Duodenal mucosa (tissue), 2 donors: ENCODE data around the gene SNAI1.

Experiments
- H3K27ac ChIP-seq: one replicate; pipeline ENCODE4 v1.7.0; 2013; ENCODE audit warnings: low read depth, low read length
- H3K27me3 ChIP-seq, 2 donors: one replicate each; pipeline ENCODE4 v1.7.0; 2013; ENCODE audit warnings: low read length in 2 of 2, control low read depth in 1 of 2; ENCODE audit not compliant: insufficient read depth in 2 of 2, control insufficient read depth in 1 of 2
- H3K36me3 ChIP-seq, 2 donors: one replicate each; pipeline ENCODE4 v1.7.0; 2013; ENCODE audit warnings: low read length in 2 of 2, control low read depth in 1 of 2; ENCODE audit not compliant: insufficient read depth in 2 of 2, control insufficient read depth in 1 of 2
- H3K4me1 ChIP-seq, 2 donors: one replicate each; pipeline ENCODE4 v1.7.0; 2013; ENCODE audit warnings: low read length in 2 of 2, control low read depth in 1 of 2; ENCODE audit not compliant: insufficient read depth in 2 of 2, control insufficient read depth in 1 of 2
- H3K4me3 ChIP-seq, 2 donors: one replicate each; pipeline ENCODE4 v1.7.0; 2013; ENCODE audit warnings: low read length in 2 of 2, low read depth in 1 of 2
- H3K9ac ChIP-seq, 2 donors: one replicate each; pipeline ENCODE4 v1.7.0; 2013; ENCODE audit warnings: low read length in 2 of 2, low read depth in 1 of 2
- H3K9me3 ChIP-seq, 2 donors: one replicate each; pipeline ENCODE4 v1.7.0; 2013; ENCODE audit warnings: low read length in 2 of 2, control low read depth in 1 of 2; ENCODE audit not compliant: control insufficient read depth in 1 of 2

SNAI1 gene

DNA sequence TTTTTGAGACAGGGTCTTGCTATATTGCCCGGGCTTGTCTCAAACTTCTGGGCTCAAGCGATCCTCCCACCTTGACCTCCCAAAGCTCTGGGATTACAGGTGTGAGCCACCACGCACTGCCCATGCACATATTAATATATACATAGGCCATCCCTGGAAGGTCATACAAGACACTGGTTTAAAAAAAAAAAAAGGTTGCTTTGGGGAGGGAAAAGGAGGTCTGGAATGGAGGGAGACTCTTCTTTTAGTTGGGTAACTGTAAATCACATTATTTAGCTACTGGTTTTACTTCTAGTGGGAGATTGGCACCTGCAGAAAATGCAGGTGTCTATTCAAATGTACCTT is 4.1 kb upstream of the SNAI1 start:
- peak overlapping the region in 1 of 2 donors; percentile 18 for H3K9ac ChIP-seq
- H3K4me3 ChIP-seq: no peak overlapping the region
- peaks cover 0 to 17% of the 10 kb centered on the region in 2 donors for H3K27me3 ChIP-seq

DNA sequence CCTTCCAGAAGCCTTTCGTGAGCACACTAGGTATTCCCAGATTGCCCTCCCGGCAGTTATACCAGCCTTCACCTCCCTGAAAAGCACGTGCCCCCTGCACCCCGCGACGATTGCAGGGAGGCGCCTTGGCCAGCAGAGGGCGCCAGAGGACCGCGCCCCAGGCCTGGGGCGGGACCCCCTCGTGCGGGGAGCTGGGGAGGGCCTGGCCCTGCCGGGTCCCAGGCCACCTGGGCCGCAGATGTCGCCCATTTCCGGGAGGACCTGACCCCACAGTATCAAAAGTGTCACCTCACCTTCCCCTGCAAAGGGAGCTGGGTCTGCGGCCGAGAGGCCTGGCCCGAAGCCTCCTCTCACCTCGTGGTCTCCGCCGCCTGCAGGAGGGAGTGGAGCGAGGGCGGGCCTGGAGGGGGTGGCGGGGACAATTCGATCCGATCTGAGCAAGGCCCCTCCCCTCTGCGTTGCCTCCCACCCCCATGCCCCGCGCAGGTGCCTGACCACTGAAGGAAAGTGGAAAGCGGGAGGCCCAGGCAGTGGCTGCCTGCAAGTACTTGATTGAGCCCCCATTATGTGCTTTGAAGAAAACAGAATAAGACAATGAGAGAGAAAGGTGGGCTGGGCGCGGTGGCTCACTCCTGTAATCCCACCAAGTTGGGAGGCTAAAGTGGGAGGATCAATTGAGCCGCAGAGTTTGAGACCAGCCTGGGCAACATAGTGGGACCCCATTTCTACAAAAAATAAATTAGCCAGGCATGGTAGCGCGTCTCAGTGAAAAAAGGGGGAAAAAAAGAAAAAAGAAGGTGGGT is 3.5 kb upstream of the SNAI1 start:
- Histone ChIP-seq H3K27me3 (peaks cover 0 to 17% of the 10 kb centered on the region in 2 donors), H3K4me1 (peaks cover 22 to 36% of the 10 kb centered on the region in 2 donors), H3K27ac (no peak overlapping the region), H3K36me3 (no peaks in the 10 kb centered on the region), H3K9me3 (no peaks in the 10 kb centered on the region), H3K9ac (peak overlapping the region in 1 of 2 donors; percentile 18), H3K4me3 (no peak overlapping the region)

More for the DNA sequence above, 4.1 kb upstream of the SNAI1 start:
- H3K36me3 ChIP-seq: no peaks in the 10 kb centered on the region
- H3K4me1 ChIP-seq: peaks cover 22 to 36% of the 10 kb centered on the region in 2 donors
- no peaks in the 10 kb centered on the region for H3K9me3 ChIP-seq
- H3K27ac ChIP-seq: no peak overlapping the region

DNA sequence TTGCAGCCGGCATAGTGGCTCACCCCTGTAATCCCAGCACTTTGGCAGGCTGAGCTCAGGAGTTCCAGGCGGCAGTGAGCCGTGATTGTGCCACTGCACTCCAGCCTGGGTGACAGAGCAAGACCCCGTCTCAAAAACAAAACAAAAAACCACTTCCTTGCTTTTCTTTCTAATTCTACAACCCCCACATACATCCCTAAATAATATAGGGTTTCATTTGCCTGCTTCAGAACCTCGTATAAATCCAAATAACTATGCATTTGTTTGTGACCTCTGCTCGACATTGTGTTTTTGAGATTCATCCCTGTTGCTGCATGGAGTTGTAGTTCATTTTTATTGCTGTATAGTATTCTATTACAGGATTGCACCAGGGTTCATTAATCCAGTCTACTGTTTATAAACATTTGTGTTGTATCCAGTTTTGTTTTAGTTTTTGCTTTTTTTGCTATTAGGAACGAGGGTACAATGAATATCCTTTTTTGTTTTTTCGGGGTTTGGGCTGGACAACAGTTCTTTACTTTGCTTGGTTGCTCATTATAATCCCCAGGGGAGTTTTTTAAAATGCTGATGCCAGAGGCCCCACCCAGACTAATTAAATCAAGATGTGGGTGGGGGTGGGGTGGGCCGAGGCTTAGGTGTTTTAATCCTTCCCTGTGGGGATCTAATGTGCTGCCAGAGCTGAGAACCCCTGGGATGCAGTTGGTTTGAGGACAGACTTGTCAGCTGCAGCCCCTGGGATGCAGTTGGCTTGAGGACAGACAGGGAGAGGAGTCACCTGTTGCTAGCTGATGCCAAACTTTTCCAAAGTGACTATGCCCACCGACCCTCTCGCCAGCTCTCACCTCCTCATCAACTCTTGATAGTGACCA is 2.4 kb upstream of the SNAI1 start:
- H3K36me3 ChIP-seq: no peaks in the 10 kb centered on the region
- H3K4me1 ChIP-seq: peaks cover 22 to 37% of the 10 kb centered on the region in 2 donors
- no peak overlapping the region for H3K4me3 ChIP-seq
- no peak overlapping the region for H3K9ac ChIP-seq
- no peaks in the 10 kb centered on the region for H3K9me3 ChIP-seq
- H3K27me3 ChIP-seq: peaks cover 0 to 17% of the 10 kb centered on the region in 2 donors
- H3K27ac ChIP-seq: no peak overlapping the region

DNA sequence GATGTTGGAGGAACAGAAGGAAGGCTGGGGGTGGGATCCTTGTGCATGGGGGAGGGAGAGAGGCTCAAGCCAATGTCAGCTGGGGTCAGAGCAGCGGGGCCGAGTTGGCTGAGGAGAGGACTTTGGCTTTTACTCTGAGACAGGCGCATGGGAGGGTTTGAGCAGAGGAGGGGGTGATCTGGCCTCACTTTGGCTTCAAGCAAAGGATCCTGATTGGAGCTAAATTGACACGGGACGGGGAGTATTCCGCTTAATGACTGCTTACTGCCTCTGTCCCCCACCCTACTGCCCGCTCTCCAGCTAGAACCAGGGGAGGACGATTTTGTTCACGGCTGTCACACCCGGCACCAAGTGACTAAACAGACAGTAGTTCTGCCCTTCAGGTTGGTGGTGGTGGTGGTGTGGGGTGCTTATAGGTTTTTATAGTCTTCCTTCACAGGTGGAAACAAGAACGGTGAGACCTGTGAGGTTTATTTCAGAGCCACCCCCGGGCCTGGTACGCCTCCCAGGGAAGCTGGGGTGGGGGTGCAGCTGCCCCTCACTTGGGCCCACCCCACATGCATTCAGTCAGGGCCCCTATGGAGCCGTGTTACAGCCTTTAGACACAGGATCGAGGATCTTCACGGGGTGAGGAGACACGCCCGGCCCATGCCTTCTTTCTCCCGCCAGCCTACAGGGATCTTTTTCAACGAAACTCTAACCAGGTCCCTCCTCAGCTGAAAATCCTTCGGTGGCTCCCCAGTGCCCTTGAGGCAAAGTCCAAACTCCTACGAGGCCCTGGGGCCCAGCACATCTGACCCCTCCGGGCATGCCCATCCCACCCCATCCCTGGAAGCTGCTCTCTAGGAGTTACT is 1.3 kb upstream of the SNAI1 start:
- Histone ChIP-seq H3K4me1 (peaks cover 30 to 40% of the 10 kb centered on the region in 2 donors), H3K27me3 (peaks cover 0 to 17% of the 10 kb centered on the region in 2 donors), H3K36me3 (no peaks in the 10 kb centered on the region), H3K27ac (no peak overlapping the region), H3K9me3 (no peaks in the 10 kb centered on the region), H3K4me3 (peak overlapping the region; percentile 52 to 57), H3K9ac (no peak overlapping the region)

DNA sequence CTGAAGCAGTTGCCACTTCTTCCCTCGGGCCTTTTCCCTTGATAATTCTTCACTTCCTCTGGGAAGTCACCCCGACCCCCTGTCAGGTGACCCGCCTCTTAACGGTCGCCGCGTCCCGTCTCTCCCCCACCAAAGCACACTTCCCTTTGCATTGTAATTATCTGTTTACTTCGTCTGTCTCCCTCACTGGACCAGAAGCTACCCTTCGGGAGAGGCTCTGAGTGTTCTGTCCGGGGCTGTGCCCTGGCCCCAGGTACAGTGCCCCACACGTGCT is 771 bp upstream of the SNAI1 start:
- Histone ChIP-seq H3K9me3 (no peaks in the 10 kb centered on the region), H3K4me1 (peaks cover 25 to 36% of the 10 kb centered on the region in 2 donors), H3K36me3 (no peaks in the 10 kb centered on the region), H3K27ac (no peak overlapping the region), H3K9ac (peak overlapping the region; percentile 38 to 48), H3K27me3 (peaks cover 0 to 17% of the 10 kb centered on the region in 2 donors), H3K4me3 (peak overlapping the region; percentile 52 to 57)

DNA sequence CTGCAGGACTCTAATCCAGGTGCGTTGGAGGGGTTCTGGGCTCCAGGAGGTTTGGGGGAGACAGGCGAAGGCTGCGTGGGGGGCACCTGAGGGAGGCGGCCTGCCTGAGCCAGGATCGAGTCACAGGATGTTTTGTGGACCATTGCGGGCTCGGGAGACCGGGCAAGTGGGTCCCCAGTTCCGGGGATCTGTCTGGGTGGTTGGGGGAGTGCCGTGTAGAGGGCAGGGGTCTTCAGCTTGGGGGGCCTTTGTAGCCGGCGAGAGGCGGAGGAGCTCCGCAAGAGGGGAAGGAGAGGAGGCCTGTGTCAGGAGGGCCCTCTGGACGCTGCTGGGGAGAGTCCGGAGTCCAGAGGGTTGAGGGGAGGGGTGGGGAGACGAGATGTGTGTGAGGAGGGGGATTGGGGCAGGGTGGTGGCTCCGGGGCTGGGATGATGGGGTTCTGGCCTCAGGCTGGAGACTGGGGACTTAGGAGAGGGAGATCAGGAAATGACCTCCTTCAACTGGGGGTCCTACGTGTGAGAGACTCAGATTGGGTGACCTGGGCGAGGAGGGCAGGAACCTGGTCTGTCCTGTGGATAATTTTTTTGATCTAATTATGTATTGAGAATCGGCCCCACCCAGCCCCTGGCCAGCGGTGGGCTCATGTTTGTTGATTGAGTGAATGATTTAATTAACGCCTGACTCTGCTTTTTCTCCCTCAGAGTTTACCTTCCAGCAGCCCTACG is 505 bp downstream of the SNAI1 start:
- no peak overlapping the region for H3K27ac ChIP-seq
- H3K27me3 ChIP-seq: peaks cover 0 to 17% of the 10 kb centered on the region in 2 donors
- peak overlapping the region; percentile 54 to 82 for H3K9ac ChIP-seq
- H3K4me1 ChIP-seq: peaks cover 25 to 33% of the 10 kb centered on the region in 2 donors
- H3K9me3 ChIP-seq: no peaks in the 10 kb centered on the region
- no peaks in the 10 kb centered on the region for H3K36me3 ChIP-seq
- H3K4me3 ChIP-seq: peak overlapping the region; percentile 63 to 73

DNA sequence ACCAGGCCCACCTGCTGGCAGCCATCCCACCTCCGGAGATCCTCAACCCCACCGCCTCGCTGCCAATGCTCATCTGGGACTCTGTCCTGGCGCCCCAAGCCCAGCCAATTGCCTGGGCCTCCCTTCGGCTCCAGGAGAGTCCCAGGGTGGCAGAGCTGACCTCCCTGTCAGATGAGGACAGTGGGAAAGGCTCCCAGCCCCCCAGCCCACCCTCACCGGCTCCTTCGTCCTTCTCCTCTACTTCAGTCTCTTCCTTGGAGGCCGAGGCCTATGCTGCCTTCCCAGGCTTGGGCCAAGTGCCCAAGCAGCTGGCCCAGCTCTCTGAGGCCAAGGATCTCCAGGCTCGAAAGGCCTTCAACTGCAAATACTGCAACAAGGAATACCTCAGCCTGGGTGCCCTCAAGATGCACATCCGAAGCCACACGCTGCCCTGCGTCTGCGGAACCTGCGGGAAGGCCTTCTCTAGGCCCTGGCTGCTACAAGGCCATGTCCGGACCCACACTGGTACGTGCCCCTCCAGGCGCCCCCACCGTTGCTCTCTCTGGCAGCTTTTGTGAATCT is 1.1 kb downstream of the SNAI1 start:
- no peaks in the 10 kb centered on the region for H3K9me3 ChIP-seq
- H3K4me3 ChIP-seq: peak overlapping the region; percentile 63 to 73
- no peak overlapping the region for H3K27ac ChIP-seq
- peak overlapping the region; percentile 18 to 54 for H3K9ac ChIP-seq
- peaks cover 21 to 29% of the 10 kb centered on the region in 2 donors for H3K4me1 ChIP-seq
- peaks cover 0 to 17% of the 10 kb centered on the region in 2 donors for H3K27me3 ChIP-seq
- H3K36me3 ChIP-seq: no peaks in the 10 kb centered on the region

DNA sequence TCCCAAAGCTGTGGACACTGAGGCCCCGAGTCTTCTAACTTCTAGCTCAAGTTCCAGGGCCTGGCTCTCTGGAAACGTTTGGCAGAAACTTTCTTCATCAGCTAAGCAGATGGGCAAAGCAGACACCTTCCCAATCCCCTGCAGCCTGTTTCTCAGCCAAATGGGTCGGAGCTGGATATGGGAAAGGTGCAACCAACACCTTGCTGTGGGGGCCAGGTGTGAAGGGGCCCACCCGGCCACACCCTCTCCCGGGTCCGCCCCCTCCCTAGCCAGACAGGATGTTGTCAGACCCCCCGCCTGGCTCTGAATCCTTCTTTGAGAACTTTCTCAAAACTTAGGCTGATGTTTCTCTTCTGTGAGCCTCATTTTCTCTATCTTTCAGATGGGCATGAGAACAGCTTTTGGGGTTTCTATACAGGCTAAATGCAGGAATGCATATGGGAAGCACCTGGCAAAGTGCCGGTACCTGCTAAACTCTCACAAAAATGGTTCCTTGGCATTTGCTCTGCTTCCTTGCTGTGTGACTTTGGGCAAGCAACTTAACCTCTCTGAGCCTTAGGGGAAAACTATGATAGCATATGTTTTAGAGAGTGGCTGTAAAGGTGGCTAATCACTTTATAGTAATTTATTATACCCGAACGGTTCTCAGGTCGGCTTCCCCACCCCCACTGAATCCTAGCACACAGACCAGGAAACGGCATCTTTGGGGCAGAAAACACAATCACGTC is 1.8 kb downstream of the SNAI1 start:
- peak overlapping the region in 1 of 2 donors; percentile 63 for H3K4me3 ChIP-seq
- H3K27ac ChIP-seq: no peak overlapping the region
- H3K27me3 ChIP-seq: peaks cover 0 to 17% of the 10 kb centered on the region in 2 donors
- H3K9ac ChIP-seq: peak overlapping the region; percentile 18 to 33
- H3K4me1 ChIP-seq: peaks cover 26 to 31% of the 10 kb centered on the region in 2 donors
- no peaks in the 10 kb centered on the region for H3K9me3 ChIP-seq
- H3K36me3 ChIP-seq: no peaks in the 10 kb centered on the region

DNA sequence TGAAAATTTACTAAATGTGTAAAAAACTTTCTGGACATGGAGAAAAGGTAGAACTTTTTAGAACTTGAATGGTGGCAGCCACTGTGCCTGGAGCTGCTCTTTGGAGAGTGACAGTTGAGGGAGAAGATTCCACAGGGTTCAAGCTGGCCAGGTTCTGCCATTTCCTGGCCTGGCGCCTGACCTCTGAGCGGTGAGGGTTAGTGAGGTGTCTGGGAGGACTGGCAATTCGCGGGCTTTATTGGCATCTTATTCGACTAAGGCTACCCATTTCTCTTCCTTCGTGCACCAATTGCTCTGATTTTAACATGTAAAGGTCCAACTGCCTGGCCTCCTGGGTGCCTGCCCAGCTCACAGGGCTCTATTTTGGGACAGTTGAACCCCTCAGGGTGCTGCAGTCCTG is 2.4 kb downstream of the SNAI1 start:
- Histone ChIP-seq H3K9me3 (no peaks in the 10 kb centered on the region), H3K4me1 (peaks cover 26 to 36% of the 10 kb centered on the region in 2 donors), H3K4me3 (no peak overlapping the region), H3K36me3 (no peaks in the 10 kb centered on the region), H3K27me3 (peaks cover 0 to 17% of the 10 kb centered on the region in 2 donors), H3K27ac (no peak overlapping the region), H3K9ac (no peak overlapping the region)
